Type B pancreatic cell (in vitro differentiated cells): Measurements from ENCODE around the gene SMS. TPM values are rescaled to one million over a fixed set of nuclear protein-coding genes. Genes with fewer than 3 reads are reported as not detected.

Experiments
- DNase-seq: peaks from one replicate; pipeline ENCODE4 v3.0.0; 2021; ENCODE audit warnings: mixed read lengths; ENCODE audit not compliant: unreplicated experiment; ENCODE audit errors: extremely low spot score
- H3K27ac Mint-ChIP-seq: 2 replicates; pipeline ENCODE4 v1.8.0; 2021; ENCODE audit warnings: mild to moderate bottlenecking, mixed read lengths
- H3K27me3 Mint-ChIP-seq: 2 replicates; pipeline ENCODE4 v1.8.0; 2021; ENCODE audit warnings: mixed read lengths
- H3K36me3 Mint-ChIP-seq: 2 replicates; pipeline ENCODE4 v1.8.0; 2021; ENCODE audit warnings: mixed read lengths
- H3K4me1 Mint-ChIP-seq: one replicate; pipeline ENCODE4 v1.8.0; 2021; ENCODE audit warnings: mixed read lengths; ENCODE audit not compliant: unreplicated experiment
- H3K4me3 Mint-ChIP-seq: 2 replicates; pipeline ENCODE4 v1.8.0; 2021; ENCODE audit warnings: mild to moderate bottlenecking, mixed read lengths
- H3K9me3 Mint-ChIP-seq: 2 replicates; pipeline ENCODE4 v1.8.0; 2021; ENCODE audit warnings: mixed read lengths
- CTCF ChIP-seq: fragments of 200-600 bp; sonication (generic); conservative IDR thresholded peaks from 2 replicates; pipeline ENCODE4 v1.5.0; 2021; ENCODE audit warnings: antibody characterized with exemption, mild to moderate bottlenecking
- total RNA-seq: library from RNA; stranded (reverse); gene quantifications from 2 replicates; pipeline ENCODE4 v1.2.1, GENCODE V29; 2021; ENCODE audit warnings: low replicate concordance

Gene SMS
- total RNA-seq, 1 donor from 2014 or later = 138 TPM

- Mint-ChIP-seq H3K36me3 (no peaks in the 10 kb centered on the region), H3K9me3 (peaks cover 3% of the 10 kb centered on the region), H3K27me3 (no peaks in the 10 kb centered on the region), H3K4me3 (no peak overlapping the region), H3K27ac (no peak overlapping the region), H3K4me1 (peaks cover 12% of the 10 kb centered on the region)
- DNase-seq = no peak
- TF ChIP-seq CTCF = no peak
These were observed 101.5 kb downstream of the SMS start for GRCh38 chrX:22041907-22042530.

GRCh38 chrX:22043872-22044271 is 103.4 kb downstream of the SMS start:
- Mint-ChIP-seq H3K4me3 (no peak overlapping the region), H3K4me1 (peaks cover 12% of the 10 kb centered on the region), H3K36me3 (no peaks in the 10 kb centered on the region), H3K27me3 (no peaks in the 10 kb centered on the region), H3K27ac (no peak overlapping the region), H3K9me3 (peaks cover 3% of the 10 kb centered on the region)
- TF ChIP-seq CTCF = no peak
- DNase-seq = no peak

Other genes with a start within 250 kb of the SMS start
- gene SMPX, start 182.6 kb upstream of the SMS start, total RNA-seq = 0.95 and 2.8 TPM in 2 replicates
- gene MBTPS2, start 101.1 kb upstream of the SMS start, total RNA-seq = 19.8 and 21.8 TPM in 2 replicates
- gene YY2, start 84.7 kb upstream of the SMS start, total RNA-seq = 2.7 and 3.1 TPM in 2 replicates
- 1.6 and 5.7 TPM in 2 replicates for gene PHEX, start 91.6 kb downstream of the SMS start, total RNA-seq